Omental fat pad (tissue), 4 donors: ENCODE results near the gene PKP4. TPM values are rescaled to one million over a fixed set of nuclear protein-coding genes. Genes with fewer than 3 reads are reported as not detected.

ENCODE experiments used
- ATAC-seq: fragments of 150-250 bp; one replicate; pipeline ENCODE4 v1.9.1; 2016; ENCODE audit warnings: mild to moderate bottlenecking, moderate library complexity; ENCODE audit not compliant: low FRiP score
- DNase-seq: peaks from one replicate; pipeline ENCODE4 v3.0.0-alpha.2; 2019; ENCODE audit warnings: low spot score
- total RNA-seq, 4 donors: library from RNA; depleted of rRNA; stranded (reverse); fragments of >200 nt; gene quantifications; one replicate each; pipeline ENCODE4 v1.1.0, GENCODE V29; 2016
- TF ChIP-seq, protein P1 (sequence below), 3 donors: fragments of 450-650 bp; IDR thresholded peaks; one replicate each; pipeline ENCODE4 v1.5.1; 2016 to 2017; ENCODE audit warnings: antibody characterized with exemption in 3 of 3, mild to moderate bottlenecking in 3 of 3, moderate library complexity in 2 of 3

Gene PKP4
- total RNA-seq, 4 donors from 2014 or later, result 25.8 to 96.9 (median 56.2) TPM

DNA sequence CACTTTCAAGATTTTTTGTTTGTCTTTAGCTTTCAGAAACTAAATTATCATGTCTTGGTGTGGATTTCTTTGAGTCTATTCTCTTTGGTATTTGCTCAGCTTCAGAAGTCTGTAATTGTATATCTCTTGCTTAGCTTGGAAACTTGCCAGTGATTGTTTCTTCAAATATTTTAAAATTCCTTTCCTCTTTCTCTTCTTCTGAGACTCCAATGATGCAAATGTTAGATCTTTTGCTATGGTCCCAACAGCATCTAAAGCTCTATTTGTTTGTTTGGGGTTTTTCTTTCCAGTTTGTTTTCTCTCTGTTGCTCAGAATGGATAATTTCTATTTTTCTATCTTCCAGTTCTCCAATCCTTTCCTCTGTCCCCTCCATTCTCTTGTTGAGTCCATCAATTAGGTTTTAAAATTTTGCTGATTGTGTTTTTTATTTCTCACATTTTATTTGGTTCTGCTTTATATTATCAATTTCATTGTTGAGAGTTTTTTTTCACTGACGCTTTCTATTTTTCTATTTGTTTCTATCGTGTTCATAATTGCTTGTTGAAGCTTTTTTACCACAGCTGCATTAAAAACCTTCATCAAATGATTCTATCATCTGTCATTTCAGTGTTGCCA, 256.9 kb downstream of the PKP4 start:
- DNase-seq, result no peak
- no peak for ATAC-seq
- TF ChIP-seq, protein P1, sequence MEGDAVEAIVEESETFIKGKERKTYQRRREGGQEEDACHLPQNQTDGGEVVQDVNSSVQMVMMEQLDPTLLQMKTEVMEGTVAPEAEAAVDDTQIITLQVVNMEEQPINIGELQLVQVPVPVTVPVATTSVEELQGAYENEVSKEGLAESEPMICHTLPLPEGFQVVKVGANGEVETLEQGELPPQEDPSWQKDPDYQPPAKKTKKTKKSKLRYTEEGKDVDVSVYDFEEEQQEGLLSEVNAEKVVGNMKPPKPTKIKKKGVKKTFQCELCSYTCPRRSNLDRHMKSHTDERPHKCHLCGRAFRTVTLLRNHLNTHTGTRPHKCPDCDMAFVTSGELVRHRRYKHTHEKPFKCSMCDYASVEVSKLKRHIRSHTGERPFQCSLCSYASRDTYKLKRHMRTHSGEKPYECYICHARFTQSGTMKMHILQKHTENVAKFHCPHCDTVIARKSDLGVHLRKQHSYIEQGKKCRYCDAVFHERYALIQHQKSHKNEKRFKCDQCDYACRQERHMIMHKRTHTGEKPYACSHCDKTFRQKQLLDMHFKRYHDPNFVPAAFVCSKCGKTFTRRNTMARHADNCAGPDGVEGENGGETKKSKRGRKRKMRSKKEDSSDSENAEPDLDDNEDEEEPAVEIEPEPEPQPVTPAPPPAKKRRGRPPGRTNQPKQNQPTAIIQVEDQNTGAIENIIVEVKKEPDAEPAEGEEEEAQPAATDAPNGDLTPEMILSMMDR (IDR thresholded peaks at IDR 0.05), result no peak

DNA sequence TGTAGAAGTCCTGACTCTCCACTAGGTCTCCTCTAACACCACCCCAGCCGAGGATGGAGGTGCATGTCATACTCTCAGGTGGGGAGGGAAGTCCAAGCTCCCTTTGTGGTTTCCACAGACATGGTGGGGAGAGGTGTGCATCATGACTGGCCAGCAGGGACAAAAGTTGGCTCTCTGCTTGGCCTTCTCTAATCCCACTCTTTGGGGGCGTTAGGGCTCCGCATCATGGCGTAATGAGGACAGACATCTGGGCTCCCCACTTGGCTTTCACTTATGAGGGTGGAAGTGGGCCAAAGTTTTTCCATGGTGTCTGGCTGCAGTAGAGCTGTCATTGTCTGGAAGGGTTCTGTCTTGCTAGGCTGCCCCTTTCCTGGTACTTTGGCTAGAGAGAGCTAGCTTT, 257.7 kb downstream of the PKP4 start:
- ATAC-seq, result no peak
- TF ChIP-seq, protein P1 (IDR thresholded peaks at IDR 0.05), result no peak

DNA sequence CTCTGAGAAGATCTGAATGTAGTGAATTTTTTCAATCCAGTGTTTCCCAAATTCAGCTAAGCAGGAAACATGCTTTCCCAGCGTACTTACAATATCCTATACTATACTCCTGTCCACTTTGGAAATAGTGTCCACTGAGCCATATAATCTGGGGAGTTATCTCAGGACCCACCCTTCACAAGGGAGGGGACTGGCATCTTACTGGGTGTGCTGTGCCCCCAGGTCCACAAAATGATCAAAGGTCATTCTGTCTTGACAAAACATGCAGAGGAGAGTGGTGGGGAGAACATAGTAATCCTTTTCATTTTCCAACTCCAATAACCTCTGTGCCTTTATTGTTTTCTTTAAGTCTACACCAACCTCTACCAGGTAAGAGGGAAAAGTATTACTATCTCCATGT, 258.6 kb downstream of the PKP4 start:
- DNase-seq (no peak), ATAC-seq (no peak)
- TF ChIP-seq, protein P1 (IDR thresholded peaks at IDR 0.05), result no peak

More for the DNA sequence above, 257.7 kb downstream of the PKP4 start:
- DNase-seq, result no peak

DNA sequence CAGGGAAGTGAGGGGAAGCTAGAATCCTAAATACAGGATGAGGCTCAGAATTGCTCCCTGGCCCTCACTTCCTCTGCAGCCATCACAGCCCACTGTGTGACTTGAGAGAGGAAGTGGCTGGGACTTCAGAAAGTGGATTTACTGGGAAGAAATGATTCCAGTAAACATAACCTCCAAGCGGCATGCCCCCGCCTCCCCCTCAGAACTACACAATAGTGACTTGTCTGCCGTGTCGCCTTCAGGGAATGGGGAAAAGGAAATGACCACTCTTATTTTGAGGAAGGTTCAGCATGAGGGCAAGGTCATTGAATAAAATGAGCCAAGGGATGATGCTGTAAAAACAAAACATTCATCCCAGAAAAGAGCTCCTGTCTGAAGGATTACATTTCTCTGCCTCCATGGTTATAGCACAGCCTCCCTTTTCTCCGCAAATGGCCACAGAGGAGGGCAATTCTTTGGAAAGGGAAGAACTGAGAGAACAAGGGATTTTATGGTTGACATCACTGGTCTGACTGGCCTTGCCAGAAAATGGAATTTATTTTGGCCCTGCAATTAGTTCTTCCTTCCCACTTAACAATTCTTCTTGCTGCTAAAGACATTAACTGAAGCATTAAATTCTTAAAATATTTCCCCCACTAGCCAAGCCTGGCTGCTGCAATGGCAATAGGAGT, 259.5 kb downstream of the PKP4 start:
- ATAC-seq, result peak; percentile 48
- DNase-seq, result no peak
- TF ChIP-seq, protein P1 (IDR thresholded peaks at IDR 0.05), result no peak

DNA sequence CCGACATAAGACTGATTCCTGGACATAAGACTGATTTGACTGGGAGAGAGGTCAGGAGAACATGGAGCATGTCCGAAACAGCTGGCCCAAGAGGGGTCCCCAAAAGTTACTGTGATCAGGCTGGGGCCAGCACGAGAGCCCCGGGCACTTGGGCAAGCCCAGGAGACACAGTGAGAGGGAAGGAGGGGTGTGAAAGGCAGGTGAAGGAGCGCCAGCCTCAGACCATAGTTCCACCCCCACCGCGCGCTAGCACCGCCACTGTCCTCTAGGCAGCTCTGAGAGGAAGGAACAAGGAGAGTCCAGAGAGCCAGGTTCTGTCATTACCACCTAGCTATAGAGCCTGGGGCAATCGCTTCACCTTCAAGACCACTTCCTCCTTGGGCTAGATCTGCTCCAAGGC, 260.2 kb downstream of the PKP4 start:
- DNase-seq (no peak), ATAC-seq (no peak)
- TF ChIP-seq, protein P1 (IDR thresholded peaks at IDR 0.05), result no peak

DNA sequence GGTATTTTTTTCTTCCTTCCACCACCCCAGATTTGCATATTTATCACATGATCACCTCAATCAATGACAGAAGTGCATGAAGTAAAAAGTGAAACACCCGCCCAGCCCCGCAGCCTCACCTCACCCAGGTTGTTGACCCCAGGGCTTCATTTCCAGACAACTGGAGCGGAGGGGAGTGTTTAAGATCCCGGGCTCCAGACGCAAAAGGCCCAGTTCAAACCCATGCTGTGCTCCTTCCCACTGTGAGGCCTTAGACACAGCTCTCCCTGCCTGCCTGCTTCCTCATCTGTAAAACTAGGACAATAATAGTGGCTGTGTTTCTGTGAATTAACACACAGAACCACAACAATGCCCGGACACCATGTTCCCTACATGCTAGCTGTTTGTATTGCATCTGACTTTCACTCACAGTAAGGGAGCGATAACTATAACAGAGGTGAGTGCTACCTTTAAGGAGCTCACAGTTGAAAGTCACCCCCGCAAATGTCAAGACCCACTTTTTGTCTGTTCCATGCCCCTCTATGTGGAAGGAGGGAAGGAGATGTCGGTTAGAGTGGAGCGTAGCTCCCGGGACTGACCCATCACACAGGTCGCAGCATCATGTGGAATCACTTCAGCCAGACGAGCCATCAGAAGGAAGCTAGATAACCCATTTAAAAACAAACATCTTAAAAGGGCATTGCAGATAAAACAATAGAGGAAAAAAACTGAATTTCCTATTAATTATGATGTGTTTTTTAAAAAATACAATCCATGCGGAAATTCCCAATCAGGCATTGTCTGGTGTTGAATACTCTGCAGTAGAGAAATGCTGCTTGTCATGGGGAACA, 260.8 kb downstream of the PKP4 start:
- no peak for ATAC-seq
- DNase-seq, result no peak

More for the DNA sequence above, 260.8 kb downstream of the PKP4 start:
- TF ChIP-seq, protein P1 (IDR thresholded peaks at IDR 0.05), result no peak
